HG02798 (cell line): ENCODE results near the gene HHIPL1.
"Not testable (repeated sequence)": the region's sequence is repeated elsewhere in the genome, so short reads cannot be mapped to it uniquely, and the experiment has no call there.

Experiments
- ATAC-seq: cut with Tn5 transposase; IDR thresholded peaks from one replicate; pipeline ENCODE4 v1.9.1; 2021; ENCODE audit warnings: mild to moderate bottlenecking; ENCODE audit not compliant: unreplicated experiment, poor library complexity

HHIPL1 gene

DNA sequence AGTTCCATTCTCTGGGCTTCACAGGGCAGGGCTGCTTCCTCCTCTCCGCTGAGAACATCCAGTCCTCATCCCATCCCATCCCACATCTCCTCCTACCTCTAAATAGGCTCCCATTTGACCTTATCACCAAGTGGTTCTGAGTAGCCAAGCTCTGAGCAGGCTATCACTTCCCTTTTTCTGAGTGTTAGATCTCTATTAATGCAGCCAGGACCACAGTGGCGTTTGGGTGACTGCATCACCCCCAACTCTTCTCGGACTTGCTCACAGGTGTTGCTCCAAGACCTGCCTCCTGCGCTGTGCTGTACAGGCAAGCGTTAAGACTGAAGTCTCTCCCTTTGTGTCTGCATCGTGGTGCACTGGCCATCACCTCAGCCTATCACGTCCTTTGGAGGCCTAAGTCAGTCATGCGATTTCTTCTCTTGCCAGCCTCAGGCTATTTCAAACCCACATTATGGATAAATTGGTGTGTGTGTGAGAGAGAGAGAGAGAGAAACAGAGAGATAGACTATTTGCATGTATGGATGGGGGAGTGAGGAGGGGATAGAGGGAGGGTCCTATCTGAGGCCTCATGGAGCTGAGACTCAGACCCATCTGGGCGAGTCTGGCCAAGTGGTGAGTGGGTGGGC lies 12.4 kb upstream of the HHIPL1 start:
- no peak for ATAC-seq

DNA sequence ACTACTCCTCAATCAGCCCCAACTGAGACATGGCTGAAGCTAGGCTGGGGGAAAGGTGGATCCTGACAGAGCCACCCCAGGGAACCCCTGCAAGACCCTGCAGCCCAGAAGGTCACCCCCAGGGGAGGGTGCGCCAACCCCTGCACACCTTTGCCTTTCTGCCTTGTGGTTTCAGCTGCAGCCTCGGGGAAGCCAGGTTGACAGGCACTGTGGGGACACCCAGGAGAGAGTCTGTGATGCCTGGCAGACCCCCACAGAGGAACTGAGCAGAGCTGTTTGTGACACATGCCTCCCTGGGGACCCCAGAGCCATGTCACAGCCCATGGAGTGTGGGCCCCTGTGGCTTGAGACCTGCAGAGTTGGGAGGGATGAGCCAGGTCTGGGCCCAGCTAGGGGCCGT lies 11.8 kb upstream of the HHIPL1 start:
- ATAC-seq, result no peak

DNA sequence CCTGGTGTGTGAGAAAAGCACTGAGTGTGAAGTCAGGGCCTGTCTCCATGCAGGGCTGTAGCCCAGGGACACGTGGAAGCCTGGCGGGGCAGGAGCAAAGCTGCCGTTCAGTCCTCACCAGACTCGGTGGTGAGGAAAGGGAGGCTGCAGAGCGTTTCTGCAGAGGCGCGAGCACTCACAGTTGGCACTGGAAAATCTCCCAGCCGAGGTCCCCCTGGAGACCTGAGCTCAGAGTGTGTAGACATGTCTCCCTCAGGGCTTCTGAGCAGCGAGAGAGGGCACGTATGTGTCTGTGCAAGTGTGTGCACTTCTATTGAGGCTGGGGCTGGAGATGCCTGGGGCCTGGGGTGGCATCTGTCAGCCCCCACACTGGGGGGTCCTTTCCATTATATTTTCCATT lies 11.0 kb upstream of the HHIPL1 start:
- ATAC-seq, result no peak

DNA sequence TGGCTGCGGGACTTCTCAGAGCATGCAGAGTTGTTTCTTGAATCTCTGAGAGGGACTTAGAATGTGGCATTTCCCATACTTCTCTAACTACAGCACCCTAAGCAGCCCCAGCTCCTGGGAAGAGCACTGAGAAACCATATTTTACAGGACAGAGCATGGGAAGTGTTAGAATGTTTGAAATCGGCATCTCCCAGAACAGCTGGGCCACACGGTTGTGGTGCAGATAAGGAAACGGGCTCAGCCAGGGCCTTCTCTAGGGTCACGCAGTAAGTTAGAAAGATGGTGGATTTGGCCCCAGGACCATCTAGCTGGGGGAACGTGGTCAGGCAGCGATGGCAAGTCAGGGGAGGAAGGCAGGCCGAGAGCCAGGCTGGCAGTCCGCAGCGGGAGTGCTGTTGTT lies 10.5 kb upstream of the HHIPL1 start:
- no peak for ATAC-seq

DNA sequence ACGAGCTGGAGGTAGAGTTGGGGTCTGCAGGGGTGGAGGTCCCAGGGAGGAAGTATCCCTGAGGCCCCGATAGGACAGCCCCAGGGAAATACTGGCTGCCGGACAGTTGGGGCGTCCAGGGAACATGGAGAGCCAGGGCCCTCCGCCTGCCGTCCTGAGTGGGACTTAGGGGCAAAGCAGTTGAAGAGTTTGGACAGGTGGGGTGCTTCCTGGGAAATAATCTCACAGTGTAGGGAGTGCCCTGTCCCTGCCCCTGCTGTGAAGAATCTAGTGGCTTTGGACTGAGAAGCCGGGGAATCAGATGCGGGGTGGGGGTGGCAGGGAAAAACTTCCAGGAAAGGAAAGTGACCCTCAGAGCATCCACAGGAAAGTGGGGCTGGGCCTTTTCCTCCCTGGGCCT lies 9.8 kb upstream of the HHIPL1 start:
- ATAC-seq, result no peak

DNA sequence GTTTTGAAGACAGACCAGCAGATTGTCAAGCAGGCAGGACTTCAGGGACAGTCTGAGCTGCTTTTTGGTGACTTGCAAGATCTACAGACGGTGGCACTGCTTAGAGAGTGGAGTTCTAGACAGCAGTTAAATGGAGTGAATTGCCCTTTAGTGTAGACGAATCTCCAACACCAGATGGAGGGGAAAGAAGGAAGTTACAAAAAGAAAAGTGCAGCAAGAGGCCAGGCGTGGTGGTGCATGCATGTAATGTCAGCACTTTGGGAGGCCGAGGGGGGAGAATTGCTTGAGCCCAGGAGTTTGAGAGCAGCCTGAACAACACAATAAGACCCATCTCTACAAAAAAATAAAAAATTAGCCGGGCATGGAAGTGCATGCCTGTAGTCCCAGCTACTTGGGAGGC lies 8.4 kb upstream of the HHIPL1 start:
- ATAC-seq, result no peak

DNA sequence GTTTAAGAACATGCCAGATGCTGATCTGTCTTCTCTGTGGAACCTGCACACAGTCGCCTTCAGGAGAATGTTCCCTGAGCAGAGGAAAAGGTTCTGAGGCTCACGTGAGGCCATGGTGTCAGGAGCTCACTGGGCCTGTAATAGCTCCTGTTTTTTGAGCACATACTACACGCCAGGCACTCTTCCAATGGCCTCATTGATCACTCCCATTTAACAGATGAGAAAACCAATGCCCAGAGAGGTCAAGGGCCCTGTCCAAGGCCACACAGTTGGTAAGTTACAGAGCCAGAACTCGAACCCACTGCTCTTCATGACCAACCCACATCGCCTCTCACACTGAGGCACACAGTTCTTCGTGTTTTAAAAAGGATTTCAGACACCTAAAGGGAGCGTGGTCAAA lies 7.3 kb upstream of the HHIPL1 start:
- no peak for ATAC-seq

DNA sequence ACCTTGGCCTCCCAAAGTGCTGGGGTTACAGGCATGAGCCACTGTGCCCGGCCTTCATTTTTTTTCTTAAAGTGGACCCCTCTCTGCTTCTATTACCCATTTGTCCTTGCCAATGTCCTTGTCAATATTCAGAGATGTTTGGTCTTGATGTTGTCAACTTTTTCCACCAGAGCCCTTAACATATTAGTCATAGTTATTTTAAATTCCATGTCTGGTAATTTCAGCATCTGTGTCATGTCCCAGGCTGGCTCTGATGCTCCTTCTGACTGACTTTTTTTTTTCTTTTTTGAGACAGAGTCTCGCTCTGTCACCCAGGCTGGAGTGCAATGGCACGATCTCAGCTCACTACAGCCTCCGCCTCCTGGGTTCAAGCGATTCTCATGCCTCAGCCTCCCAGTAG lies 2.2 kb upstream of the HHIPL1 start:
- ATAC-seq, result not testable (repeated sequence)

DNA sequence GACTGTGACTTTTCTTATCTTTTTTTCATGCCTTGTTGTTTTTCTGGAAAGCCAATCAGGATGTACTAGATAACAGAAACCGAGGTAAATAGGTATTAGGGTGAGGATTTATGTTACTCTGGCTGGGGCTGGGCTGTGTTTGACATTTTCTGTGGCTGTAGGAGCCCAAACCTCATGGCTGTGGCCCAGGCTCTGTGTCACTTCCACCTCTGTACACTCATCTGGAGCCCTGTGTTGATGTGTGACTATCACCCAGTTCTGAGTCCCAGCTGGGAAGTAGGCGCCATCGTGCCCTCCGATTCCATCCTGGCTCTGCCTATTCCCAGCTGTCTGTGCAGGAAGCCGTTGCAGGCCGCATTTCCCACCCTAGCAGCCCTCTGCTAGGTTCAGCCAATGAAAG lies 1.6 kb upstream of the HHIPL1 start:
- no peak for ATAC-seq

DNA sequence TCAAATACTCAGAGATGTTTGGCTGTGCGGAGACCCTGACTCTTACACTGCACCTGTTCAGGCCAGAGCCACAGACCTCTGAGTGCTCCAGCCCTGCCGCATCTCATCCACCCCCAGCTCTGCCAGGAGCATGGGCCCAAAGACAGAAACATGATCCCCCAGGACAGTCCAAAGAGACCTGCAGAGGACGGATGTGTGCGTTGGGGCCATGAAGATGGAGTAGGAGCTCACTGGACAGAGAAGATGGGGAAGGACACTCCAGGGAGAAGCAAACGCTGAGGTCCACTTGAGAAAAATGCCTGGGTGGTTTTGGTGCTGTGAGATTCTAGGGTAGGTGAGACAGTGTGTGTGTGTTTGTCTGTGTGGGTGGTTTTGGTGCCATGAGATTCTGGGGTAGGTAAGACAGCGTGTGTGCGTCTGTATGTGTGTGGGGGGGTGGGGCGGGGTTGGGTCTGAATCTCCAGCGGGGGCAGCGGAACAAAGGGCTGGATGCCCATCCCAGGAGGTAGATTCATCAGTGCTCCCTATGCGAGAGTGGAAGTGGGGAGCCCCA lies 818 bp upstream of the HHIPL1 start:
- ATAC-seq, result no peak

DNA sequence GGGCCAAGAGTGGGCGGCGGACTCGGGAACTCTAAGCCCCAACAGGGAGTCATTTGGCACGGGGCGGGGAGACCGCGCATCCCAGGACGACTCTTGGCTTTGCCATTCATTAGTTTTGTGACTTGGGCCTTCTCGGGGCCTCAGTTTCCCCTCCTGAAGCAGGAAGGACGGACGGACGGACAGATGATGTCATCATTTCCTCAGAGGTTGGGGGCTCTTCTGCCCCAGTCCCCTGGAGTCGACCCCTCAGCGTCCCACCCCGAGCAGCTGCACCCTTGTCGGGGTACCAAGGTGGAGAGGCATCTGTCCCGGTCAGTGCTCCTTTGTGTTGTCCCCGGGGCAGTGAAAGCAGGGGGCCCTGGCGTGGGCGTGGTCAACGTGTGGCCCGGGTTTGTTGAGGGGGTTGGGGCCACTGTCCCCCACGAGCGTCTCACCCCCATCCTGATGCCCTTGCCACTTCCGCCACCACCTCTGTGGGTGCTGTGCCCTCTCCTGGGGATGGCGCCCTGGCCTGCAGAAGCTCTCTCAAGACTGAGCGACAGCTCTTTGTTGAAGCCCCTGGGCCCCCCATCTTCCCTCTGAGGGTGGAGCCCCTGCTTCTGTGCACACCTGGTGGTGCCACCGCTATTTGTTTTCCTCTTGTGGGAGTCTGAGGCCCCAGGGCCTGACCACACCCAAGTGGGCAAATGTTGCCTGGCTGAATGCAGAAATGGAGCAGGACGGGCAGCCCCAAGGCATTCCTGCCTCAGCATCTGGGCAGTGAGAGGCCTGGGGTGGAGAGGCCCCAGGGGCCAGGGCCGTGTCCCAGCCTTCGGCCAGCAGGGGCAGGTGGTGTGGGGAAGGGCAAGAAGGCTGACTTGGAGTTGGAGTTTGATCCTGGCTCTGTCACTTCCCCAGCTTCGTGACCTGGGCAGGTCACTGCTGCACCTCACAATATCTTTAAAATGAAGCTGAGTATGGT lies 896 bp downstream of the HHIPL1 start:
- ATAC-seq, result no peak

DNA sequence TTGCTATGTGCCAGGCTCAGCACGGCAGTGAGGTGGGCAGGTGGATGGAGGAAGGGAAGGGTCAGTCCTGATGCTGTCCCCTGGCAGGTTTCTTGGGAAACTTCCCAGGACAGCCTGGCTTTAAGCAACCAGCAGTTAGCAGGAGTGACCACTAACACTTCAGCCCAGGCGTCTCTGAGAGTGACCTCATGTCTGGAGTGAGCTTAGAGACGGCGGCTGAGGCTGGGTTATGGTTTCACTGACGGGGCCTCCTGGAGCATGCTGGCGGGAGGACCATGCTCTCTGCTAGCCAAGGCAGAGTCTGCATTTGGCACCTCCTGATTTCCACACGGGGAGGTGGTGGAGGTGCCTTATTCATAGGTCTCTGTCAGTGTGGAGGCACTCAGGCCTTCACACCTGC lies 2.5 kb downstream of the HHIPL1 start:
- no peak for ATAC-seq

DNA sequence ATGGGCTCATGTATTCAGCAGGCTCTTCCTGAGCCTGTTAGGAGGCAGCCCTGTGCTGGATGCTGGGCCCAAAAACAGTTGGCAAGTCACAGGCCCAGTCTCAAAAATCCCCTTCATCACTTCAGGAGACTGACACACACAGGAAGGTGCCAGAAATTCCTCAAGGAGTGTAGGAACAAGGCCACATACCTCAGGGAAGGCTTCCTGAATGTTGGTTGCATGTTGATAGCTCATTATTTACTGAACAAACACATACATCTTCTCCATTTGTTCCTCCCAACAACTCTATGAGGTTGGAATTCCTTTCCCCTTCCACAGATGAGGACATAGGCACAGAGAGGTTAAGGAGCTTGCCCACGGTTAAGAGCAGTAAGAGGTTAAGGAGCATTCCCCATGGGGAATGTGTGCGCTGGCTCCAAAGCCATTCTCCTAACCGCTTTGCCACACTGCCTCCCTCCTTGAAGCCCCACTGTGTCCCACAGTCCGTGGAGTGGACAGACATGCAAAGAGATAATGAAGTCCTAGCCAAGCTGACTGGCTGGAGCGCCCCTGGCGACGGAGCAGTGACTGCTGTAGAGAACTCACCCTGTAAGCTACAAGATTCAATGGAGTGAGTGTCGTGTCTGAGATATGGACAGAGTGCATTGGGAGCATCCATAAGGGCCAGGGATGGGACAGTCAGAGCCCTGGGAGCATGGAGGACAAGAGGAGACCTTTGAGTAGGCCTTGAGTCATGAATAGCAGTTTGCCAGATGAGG lies 3.3 kb downstream of the HHIPL1 start:
- ATAC-seq, result no peak

DNA sequence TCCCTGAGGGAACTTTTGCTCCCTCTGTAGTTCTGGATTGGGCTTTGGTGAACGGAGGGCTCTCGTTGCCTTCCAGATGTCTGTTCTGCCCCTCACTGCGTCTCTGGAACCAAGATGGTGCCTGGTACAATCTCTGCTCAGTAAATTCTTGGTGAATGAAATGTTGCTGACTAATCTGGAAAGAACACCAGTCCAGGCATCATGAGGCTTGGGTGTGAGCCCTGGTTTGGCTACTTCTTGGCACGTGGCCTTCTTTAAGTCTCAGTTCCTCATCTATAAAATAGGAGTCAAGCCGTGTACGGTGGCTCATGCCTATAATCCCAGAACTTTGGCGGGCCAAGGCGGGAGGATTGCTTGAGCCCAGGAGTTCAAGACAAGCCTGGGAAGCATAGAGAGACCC lies 4.3 kb downstream of the HHIPL1 start:
- ATAC-seq, result no peak

DNA sequence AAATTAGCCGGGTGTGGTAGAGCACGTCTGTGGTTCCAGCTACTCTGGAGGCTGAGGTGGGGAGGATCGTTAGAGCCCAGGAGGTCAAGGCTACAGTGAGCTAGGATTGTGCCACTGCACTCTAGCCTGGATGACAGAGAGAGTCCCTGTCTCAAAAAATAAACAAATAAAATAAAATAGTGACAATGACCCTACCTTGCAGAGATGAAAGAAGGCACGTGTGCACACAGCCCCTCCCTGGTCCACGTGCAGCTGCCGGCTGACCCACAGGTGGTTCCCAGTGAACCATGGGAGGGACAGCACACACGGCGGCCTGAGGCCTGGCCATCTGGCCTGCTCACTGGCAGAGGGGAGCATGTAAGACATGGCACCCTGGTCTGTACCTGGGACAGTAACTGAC lies 4.7 kb downstream of the HHIPL1 start:
- ATAC-seq, result no peak

DNA sequence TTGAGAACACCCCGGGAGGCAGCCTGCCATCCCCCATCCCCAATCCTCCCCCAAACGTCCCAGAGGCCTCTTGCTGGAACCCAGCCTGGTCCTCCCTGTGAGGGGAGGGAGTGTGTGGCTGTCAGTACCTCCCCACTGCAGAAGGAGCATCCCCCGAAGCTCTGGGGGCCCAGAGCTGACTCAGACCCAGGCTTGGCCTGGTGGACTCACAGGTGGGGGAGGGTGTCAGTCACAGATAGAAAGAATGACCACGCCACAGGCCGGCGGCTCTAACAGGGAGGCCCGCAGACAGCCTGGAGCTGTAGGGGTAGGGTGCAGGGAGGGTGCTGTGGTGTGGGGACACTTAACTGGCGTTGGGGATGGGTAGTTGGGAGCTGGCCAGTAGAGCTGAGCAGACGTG lies 5.3 kb downstream of the HHIPL1 start:
- ATAC-seq, result no peak

DNA sequence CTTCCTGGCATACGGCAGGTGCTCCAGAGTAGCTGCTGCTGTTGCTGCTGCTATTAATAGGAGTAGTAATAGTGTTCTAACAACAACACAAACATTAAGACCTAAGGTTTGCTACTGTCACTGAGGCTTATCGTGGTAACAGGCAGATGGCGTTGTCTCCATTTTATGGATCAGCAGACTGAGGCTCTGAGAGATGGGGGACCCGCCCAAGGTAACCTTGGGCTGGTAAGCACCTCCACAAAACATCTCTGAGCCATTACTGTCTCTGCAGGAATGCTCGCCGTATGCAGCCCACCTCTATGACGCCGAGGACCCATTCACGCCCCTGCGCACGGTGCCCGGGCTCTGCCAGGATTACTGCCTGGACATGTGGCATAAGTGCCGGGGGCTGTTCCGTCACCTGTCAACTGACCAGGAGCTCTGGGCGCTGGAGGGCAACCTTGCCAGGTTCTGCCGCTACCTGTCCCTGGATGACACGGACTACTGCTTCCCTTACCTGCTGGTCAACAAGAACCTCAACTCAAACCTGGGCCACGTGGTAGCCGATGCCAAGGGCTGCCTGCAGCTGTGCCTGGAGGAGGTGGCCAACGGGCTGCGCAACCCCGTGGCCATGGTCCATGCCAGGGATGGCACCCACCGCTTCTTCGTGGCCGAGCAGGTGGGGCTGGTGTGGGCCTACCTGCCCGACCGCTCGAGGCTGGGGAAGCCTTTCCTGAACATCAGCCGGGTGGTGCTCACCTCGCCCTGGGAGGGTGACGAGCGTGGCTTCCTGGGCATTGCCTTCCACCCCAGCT lies 7.2 kb downstream of the HHIPL1 start:
- ATAC-seq, result no peak

DNA sequence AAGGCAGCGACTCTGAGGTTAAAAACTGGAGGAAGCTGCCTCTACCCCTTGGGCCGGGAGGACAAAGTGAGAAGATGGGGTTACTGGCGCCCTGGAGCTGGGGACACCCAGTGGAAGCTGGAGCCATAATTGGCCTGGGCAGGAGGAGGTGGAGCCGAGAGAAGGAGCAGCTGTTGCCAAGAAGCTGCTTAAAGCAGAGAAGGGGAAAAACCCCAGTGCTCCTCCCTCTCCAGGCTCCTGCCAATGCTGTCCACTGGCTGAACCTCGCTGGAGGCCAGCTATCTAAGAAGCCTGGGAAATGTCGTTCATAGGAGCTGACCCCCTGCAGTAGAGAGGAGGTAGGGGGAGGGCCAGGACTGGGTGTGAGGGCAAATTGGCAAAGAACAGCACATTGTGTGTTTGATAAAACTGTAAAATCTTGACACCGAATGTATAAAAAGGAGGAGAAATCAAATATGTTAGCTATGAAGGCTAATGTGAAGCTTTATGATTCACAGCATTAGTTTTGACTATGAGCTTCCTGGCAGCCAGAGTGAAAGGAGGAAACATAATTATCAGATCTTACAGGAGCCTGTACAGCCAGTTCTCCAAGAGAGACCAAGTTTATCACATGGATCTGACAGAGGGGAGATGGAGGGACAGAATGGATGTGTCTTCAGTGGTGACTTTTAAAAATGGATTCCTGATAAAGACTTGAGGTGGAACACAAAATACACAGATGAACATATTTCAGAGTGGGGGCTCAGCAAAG lies 9.5 kb downstream of the HHIPL1 start:
- no peak for ATAC-seq

DNA sequence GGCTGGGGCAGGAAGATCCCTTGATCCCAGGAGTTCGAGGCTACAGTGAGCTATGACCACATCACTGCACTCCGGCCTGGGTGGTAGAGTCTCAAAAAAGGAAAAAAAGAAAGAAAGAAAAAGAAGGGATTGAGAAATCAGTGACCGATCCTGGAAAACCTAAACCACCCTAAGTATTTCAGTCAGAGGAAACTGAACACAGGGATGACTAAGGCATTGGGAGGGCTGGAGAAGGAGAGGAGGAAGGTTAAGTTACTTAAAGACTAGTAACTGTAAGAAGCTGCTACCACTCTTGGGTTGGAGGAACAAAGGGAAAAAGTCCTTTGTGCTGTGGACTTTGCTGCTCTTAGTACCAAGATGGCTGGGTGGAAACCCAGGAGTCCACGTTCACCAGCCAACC lies 10.6 kb downstream of the HHIPL1 start:
- ATAC-seq, result no peak
